Fibroblast of upper back skin (primary cell): ENCODE data around the gene MEF2A.
A peak's percentile ranks its signal among the peaks of the same experiment; 100 is the strongest.
"Not testable (repeated sequence)": the region's sequence is repeated elsewhere in the genome, so short reads cannot be mapped to it uniquely, and the experiment has no call there.

Experiments used
- DNase-seq: peaks from one replicate; pipeline ENCODE4 v3.0.0-alpha.2; 2013

Gene MEF2A

GRCh38 chr15:99651023-99651807 lies 85.4 kb downstream of the MEF2A start:
- peak; percentile 37 for DNase-seq

GRCh38 chr15:99656205-99656604 lies 90.4 kb downstream of the MEF2A start:
- DNase-seq, result no peak

GRCh38 chr15:99657996-99658395 lies 92.2 kb downstream of the MEF2A start:
- DNase-seq, result no peak

GRCh38 chr15:99662903-99663302 lies 97.1 kb downstream of the MEF2A start:
- DNase-seq, result peak; percentile 51

GRCh38 chr15:99666073-99666472 lies 100.3 kb downstream of the MEF2A start:
- not testable (repeated sequence) for DNase-seq

GRCh38 chr15:99668533-99669182 lies 102.9 kb downstream of the MEF2A start:
- no peak for DNase-seq

GRCh38 chr15:99669250-99669649 lies 103.5 kb downstream of the MEF2A start:
- no peak for DNase-seq

- DNase-seq, result no peak
These were observed 106.3 kb downstream of the MEF2A start for GRCh38 chr15:99671926-99672635.

- no peak for DNase-seq
These were observed 107.3 kb downstream of the MEF2A start for GRCh38 chr15:99673111-99673510.

GRCh38 chr15:99674279-99674678 lies 108.5 kb downstream of the MEF2A start:
- no peak for DNase-seq

GRCh38 chr15:99677540-99678134 lies 111.9 kb downstream of the MEF2A start:
- no peak for DNase-seq

GRCh38 chr15:99680276-99680675 lies 114.5 kb downstream of the MEF2A start:
- no peak for DNase-seq

GRCh38 chr15:99681990-99682389 lies 116.2 kb downstream of the MEF2A start:
- peak; percentile 30 for DNase-seq

GRCh38 chr15:99682455-99682854 lies 116.7 kb downstream of the MEF2A start:
- peak; percentile 89 for DNase-seq

- peak; percentile 67 for DNase-seq
These were observed 117.4 kb downstream of the MEF2A start for GRCh38 chr15:99683000-99683670.

GRCh38 chr15:99686290-99686689 lies 120.5 kb downstream of the MEF2A start:
- no peak for DNase-seq

GRCh38 chr15:99692825-99693224 lies 127.0 kb downstream of the MEF2A start:
- DNase-seq, result no peak

- DNase-seq, result no peak
These were observed 130.3 kb downstream of the MEF2A start for GRCh38 chr15:99696096-99696495.

GRCh38 chr15:99702895-99703602 lies 137.3 kb downstream of the MEF2A start:
- DNase-seq, result no peak

GRCh38 chr15:99703603-99704443 lies 138.0 kb downstream of the MEF2A start:
- peak; percentile 90 for DNase-seq

- peak; percentile 88 for DNase-seq
These were observed 138.7 kb downstream of the MEF2A start for GRCh38 chr15:99704444-99704838.
